LNCaP clone FGC (cell line): Measurements from ENCODE around the gene MAP6D1.

Experiments
- DNase-seq: peaks from one replicate; pipeline ENCODE4 v3.0.0-alpha.2; 2011; ENCODE audit warnings: low read depth
- H3K4me3 ChIP-seq: 2 replicates; pipeline ENCODE4 v1.5.1; 2011; ENCODE audit warnings: mild to moderate bottlenecking, low read depth, low read length, control low read depth
- TF ChIP-seq, protein P1 (sequence below): IDR thresholded peaks from 2 replicates; pipeline ENCODE4 v1.5.1; 2012; ENCODE audit warnings: mild to moderate bottlenecking; ENCODE audit not compliant: control insufficient read depth, insufficient read depth; ENCODE audit errors: extremely low read depth

MAP6D1 gene

DNA sequence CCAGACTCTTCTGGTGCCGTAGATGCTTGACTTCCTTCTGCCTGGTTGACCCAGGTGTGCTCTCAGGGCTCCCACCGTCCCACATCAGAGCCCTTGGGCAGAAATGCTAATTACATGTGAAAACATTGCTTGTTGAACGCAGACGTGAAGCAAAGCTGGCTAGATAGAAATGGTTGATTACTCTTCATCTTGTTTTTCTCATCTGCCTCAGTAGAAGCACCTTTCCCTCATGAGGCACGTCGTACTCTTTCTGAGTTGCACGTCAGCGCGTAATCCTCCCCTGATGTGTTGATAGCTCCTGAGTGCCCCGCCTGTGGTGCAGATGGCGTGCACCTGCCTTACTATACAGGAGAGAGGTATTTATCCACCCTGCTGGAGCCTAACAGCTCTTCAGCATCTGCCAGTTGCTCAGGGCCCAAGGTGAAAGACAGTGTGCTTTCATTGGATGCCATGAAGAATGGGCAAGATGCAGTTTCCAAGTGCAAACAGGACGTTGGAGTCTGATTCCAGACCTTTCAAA, 18.1 kb downstream of the MAP6D1 start:
- no peak overlapping the region for H3K4me3 ChIP-seq
- TF ChIP-seq, protein P1, sequence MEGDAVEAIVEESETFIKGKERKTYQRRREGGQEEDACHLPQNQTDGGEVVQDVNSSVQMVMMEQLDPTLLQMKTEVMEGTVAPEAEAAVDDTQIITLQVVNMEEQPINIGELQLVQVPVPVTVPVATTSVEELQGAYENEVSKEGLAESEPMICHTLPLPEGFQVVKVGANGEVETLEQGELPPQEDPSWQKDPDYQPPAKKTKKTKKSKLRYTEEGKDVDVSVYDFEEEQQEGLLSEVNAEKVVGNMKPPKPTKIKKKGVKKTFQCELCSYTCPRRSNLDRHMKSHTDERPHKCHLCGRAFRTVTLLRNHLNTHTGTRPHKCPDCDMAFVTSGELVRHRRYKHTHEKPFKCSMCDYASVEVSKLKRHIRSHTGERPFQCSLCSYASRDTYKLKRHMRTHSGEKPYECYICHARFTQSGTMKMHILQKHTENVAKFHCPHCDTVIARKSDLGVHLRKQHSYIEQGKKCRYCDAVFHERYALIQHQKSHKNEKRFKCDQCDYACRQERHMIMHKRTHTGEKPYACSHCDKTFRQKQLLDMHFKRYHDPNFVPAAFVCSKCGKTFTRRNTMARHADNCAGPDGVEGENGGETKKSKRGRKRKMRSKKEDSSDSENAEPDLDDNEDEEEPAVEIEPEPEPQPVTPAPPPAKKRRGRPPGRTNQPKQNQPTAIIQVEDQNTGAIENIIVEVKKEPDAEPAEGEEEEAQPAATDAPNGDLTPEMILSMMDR = no peak
- DNase-seq = no peak

DNA sequence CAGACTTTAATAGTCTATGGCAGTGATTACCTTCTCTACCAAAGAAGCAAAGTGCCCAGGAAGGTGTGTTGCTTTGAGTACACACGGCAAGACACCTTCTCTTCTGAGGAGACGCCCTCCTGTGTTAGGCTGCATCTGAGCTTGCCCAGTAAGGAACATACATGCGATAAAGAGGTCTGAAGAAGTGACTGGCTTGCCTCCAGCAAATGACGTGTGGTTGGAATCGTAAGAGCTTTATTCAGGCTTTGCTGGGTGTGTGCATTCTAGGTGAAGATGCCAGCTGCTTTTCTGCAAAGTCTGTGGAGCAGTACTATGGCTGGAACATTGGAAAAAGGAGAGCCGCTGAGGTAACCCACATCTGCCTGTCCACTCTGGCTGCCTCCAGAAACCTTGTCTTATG, 22.4 kb downstream of the MAP6D1 start:
- DNase-seq = no peak
- no peak overlapping the region for H3K4me3 ChIP-seq
- TF ChIP-seq, protein P1 = no peak

DNA sequence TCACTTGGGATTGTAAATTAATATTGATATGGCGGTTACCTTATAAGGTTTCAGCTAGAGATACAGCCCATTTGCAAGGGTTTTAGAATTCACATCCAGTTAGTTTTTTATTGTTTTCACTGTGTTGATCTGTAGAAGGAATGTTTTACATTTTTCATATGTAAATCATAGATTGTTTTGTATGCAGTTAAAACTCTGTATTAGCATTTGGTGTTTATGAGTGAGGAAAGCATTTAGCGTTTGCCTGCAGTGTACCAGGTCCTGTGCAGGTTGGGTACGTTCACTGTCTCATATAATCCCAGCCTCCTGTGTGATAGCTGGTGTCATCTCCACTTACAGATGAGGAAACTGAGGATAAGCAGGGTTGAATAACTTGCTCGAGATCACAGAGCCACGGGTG, 23.8 kb downstream of the MAP6D1 start:
- TF ChIP-seq, protein P1 = no peak
- no peak overlapping the region for H3K4me3 ChIP-seq
- DNase-seq = no peak

DNA sequence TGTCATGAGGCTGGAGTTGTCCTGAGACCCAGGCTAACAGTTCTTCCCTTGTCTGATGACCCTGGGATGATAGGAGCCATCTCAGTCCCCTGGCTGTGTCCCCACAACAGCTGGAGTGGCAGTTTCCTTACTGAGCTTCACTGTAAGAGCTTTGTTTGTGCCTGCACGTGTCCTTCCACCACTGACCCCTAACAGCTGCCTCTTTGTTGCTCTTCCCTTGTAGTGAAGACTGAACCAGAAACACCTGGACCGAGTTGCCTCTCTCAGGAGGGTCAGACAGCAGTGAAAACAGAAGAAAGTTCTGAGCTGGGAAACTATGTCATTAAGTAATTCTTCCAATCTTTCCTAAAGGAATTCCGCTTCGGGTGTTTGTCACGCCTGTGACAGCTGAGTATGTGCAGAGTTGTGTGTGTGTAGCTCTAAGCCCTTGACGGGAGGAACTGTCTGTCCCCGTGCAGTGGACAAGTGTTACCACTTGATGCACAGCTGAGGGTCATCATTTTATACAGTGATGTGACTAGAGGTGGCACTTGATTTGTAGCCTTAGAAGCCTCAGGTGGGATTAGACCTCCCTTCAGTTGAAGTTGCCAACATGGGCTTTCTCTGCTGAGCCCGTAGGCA, 25.0 kb downstream of the MAP6D1 start:
- no peak for DNase-seq
- no peak overlapping the region for H3K4me3 ChIP-seq
- TF ChIP-seq, protein P1 = no peak

DNA sequence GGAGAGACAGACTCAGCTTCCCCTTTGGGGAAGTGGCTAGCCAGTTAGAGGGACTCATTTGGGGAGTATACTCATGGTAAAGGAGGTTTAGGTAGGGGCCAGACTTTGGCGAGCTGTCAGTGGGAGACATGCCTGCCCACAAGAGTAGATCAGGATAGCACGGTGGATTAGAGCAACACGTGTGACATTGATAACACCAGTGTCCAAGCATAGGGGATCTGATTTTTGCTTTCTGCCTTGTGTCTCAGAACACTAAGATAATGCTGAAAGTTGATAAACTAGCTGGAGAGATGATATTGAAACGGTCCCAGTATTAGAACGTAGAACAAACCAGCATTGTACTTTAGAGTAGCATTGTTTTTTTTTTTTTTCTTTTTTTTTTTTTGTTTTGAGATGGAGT, 25.9 kb downstream of the MAP6D1 start:
- H3K4me3 ChIP-seq = no peak overlapping the region
- DNase-seq = no peak
- TF ChIP-seq, protein P1 = no peak

DNA sequence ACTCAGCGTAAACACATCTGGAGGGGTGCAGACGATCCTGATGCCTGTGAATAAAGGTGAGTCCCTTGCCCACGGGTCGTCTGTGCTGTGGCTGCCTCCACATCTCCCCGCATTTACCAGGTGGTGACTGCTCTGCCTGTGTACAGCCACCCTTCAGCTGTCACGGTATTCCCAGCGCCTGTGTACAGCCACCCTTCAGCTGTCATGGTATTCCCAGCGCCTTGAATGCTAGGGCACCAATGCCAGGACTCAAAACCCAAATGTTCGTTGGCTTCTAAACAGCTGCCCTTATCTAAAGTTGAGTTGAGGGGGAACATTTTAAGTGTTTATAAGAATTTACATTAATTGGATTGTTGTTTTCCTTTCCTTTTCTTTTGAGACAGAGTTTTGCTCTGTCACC, 27.4 kb downstream of the MAP6D1 start:
- TF ChIP-seq, protein P1 = no peak
- H3K4me3 ChIP-seq = no peak overlapping the region
- no peak for DNase-seq

DNA sequence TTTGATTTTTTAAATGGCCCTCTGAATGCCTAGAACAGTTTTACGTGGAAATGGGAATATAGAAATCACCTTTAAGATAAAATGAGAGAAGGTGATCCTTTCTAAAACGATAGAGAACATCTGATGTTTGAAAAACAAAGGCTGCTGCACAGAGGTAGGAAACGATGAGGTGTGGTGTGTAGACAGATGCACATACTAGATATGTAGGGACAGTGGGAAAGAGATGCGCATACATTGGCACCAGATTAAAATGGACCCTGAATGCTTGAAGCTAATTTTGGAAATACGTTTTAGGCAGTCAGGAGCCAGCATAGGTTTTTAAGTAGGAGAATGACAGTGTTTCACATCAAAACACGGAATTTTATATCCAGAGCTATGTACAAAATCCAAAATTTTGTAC, 29.0 kb downstream of the MAP6D1 start:
- no peak overlapping the region for H3K4me3 ChIP-seq
- TF ChIP-seq, protein P1 = no peak
- DNase-seq = no peak
